HG02973 (cell line): ENCODE data around the gene BIN2.
A peak's percentile ranks its signal among the peaks of the same experiment; 100 is the strongest.
"Not testable (repeated sequence)": the region's sequence is repeated elsewhere in the genome, so short reads cannot be mapped to it uniquely, and the experiment has no call there.

ENCODE experiments used
- ATAC-seq: cut with Tn5 transposase; IDR thresholded peaks from one replicate; pipeline ENCODE4 v1.9.1; 2021; ENCODE audit warnings: moderate library complexity; ENCODE audit not compliant: unreplicated experiment

The BIN2 gene

GRCh38 chr12:51318057-51318806 is 5.7 kb downstream of the BIN2 start:
- ATAC-seq = not testable (repeated sequence)

GRCh38 chr12:51311389-51311788 is 12.6 kb downstream of the BIN2 start:
- ATAC-seq = no peak

DNA sequence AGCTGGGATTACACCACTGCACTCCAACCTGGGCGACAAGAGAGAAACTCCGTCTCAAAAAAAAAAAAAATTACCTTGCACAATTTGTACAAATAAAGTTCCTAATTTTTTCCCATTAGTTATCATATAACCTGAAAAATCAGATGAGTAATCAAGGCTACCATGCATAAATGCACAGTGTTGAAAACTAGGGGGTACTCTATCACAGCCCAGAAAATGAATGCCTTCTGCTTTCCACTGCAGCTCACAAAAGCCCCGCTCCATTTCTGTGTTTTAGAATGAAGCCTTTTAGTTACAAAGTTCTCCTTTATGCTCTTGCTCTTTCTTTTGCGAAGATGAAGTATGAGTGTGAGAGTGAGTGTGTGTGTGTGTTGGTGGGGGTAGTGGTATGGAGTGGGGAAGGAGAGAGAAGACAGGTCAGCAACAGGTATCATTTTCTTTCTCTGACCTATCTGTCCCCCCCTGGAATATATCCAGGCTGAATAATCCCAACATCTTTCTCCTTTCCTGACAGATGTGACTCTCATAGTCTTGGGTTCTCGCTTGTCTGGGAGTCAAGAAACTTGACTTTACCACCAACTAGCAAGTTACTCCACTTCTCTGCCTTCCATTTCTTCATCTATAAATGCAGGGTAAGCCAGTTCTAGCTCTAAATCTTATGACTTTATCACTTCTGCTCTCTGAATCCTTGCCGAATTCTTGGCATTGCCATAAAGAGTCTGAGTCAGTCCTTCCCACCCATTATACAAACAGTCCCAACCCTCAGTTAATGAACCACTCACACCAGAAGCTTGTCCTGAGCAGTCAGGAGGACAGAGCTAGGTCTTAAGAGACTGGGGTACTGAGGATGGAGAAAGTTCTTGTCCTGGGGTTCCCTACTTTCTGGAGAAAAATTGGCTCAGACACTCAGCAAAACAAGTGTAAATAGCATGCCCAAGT is 16.1 kb downstream of the BIN2 start:
- ATAC-seq = no peak

GRCh38 chr12:51306507-51306906 is 17.5 kb downstream of the BIN2 start:
- ATAC-seq = no peak

DNA sequence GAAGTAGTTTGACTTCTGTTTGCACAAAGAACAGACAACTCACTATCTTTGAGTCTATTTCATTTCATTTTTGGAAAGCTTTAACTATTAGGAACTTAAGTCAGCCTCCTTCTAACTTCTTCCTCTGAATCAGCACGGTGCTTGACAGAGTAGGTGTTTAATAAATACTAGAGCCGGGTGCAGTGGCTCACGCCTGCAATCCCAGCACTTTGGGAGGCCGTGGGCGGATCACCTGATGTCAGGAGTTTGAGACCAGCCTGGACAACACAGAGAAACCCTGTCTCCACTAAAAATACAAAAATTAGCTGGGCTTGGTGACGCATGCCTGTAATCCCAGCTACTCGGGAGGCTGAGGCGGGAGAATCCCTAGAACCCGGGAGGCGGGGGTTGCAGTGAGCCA is 23.2 kb downstream of the BIN2 start:
- not testable (repeated sequence) for ATAC-seq

- no peak for ATAC-seq
Observed at GRCh38 chr12:51295651-51296050, 28.3 kb downstream of the BIN2 start.

GRCh38 chr12:51294097-51294496 is 29.9 kb downstream of the BIN2 start:
- not testable (repeated sequence) for ATAC-seq

DNA sequence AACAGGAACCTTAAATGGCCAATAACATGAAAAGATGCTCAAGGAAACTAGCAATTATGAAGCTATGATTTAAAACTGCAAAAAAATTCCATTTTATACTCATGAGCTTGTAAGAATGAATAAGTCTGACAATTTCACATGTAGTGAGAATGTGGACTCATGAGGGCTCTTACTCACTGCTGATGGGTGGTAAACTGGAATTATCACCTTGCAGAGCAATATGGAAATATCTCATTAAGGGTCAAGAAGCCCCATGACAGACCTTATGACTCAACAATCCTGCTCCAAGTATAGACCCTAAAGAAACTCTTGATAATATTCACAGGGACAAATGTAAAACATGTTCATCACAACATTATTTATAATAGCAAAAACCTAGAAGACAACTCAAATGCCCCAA is 30.3 kb downstream of the BIN2 start:
- no peak for ATAC-seq

GRCh38 chr12:51291603-51292513 is 32.1 kb downstream of the BIN2 start:
- not testable (repeated sequence) for ATAC-seq

- no peak for ATAC-seq
Observed at GRCh38 chr12:51285843-51286242, 38.1 kb downstream of the BIN2 start.

GRCh38 chr12:51281202-51281924 is 42.6 kb downstream of the BIN2 start:
- no peak for ATAC-seq

DNA sequence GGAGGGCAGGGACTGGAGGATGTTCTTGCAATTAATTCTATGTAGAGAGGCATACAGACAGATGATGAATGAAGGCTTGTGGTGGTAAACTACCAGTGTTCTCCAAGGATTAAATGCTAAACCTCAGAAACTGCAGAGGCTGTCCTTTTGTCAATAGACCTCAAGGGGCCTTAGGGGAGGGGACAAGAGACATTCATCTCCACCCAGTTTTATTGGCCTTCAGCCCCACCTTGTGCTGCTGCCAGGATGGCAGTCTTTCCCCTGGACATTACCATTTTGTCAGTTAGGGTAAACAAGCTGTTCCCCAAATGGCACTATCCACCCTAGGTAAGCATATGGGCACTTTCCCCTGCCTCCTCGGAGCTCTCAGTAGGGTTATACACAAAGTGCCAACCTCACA is 48.9 kb downstream of the BIN2 start:
- no peak for ATAC-seq

GRCh38 chr12:51272810-51273209 is 51.2 kb downstream of the BIN2 start:
- not testable (repeated sequence) for ATAC-seq

DNA sequence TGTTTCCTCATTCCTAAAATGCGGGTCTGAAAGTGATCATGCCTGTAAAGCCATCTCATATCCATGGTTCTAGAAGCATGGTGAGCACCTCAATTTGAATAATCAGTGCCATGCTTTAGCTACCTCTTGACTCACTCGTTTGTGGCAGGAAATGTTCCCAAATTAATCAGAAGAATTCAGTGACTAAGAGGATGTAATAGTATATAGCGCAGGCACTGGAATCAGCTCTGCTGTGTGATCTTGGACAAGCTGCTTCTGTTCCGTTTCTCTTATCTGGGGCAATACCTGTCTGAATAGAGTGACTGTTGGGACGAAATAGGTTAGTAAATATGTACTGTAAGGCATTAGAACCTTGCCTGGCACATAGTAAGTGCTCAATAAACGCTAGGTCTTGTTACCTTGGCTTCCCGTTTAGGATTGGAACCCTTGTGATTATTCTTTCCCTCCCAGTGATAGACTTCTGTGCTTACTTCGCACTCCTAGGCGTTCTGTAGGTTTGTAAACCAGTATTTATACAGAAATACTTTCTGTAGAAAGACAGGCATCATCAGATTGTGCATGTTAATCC is 52.9 kb downstream of the BIN2 start:
- no peak for ATAC-seq

- ATAC-seq = peak; percentile 55
Observed at GRCh38 chr12:51270067-51270950, 53.7 kb downstream of the BIN2 start, which contains the start of gene SMAGP. Gene SMAGP (minus strand): TSS chr12:51270415. CDS start chr12:51269278, 1,137 bp downstream.

DNA sequence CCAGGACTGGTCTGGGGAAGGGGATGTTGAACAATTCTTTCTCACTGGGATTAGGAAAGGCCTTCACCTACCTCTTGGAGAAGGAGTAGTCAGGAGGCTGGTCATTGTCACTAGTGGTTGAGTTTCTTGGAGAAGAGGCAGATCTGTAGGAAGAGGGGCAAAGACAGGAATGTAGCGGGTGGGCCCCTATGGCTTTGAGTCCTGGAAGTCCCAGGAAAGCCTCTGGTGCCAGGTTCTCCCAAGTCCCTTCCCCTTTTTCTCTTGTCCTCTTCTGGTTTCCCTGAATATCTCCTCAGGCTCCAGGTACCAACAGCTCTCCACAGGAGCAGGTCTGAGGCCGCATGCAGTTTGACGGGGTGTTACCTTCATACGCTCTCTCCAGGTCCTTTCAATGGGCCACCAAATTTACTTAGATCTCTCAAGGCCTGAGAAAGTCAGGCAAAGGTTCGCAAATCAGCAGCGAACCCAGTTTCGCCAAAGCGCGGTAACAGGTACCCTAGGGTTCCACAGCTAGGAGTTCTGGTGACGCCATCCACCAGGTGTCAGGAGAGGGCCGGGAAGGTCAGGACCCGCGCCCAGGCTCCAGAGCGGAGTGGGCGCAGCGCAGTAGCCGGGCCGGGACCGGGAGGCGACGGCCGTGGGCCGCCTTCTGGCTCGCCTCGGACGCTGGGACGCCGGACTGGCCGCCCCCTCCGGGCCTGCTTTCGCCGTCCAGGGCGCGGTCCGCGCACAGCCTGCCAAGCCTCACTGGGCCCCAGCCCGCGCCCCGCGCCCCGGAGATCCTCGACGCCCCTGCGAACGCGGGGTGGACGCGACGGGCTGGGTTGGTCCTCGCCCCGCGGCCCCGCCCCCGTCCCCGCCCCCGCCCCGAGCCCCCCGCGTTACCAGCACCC is 54.6 kb downstream of the BIN2 start:
- no peak for ATAC-seq

GRCh38 chr12:51265024-51265423 is 59.0 kb downstream of the BIN2 start:
- ATAC-seq = no peak

DNA sequence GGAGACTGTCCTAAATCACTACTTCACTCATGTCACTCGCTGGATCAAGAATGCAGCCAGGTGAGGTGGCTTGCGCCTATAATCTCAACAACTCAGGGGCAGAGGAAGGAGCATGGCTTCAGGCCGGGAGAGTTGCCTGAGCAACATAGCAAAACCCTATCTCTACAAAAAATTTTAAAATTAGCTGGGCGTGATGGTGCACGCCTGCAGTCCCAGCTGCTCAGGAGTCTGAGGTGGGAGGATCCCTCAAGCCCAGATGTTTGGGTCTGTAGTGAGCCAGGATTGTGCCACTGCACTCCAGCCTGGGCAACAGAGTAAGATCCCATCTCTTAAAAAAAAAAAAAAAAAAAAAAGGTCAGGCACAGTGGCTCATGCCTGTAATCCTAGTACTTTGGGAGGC is 59.7 kb downstream of the BIN2 start:
- no peak for ATAC-seq
